Measurements from ENCODE around the gene PAXX. TPM values are rescaled to one million over a fixed set of nuclear protein-coding genes. Genes with fewer than 3 reads are reported as not detected.
"Not testable (repeated sequence)": the region's sequence is repeated elsewhere in the genome, so short reads cannot be mapped to it uniquely, and the experiment has no call there.

PAXX gene
- total RNA-seq, 1 experiment from 2014 or later: 45.7 TPM

DNA sequence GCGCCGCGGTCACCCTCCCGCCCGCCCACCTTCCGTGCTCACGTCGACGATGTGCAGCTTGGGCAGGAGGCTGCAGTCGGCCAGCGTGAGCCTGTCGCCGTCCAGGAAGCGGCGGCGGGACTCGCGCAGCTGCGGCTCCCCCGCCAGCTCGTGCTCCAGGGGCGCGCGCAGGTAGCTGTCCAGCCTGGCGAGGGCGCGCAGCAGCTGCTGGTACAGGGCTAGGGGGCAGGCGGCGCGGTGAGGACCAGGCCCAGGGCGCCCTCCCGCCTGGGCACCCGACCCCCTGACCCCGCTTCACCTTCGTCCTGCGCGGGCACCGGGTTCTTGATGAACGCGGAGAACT is 2.6 kb downstream of the PAXX start:
- H3K4me3 ChIP-seq (ENCODE audit: insufficient read depth, low read depth, low read length): no peak overlapping the region

DNA sequence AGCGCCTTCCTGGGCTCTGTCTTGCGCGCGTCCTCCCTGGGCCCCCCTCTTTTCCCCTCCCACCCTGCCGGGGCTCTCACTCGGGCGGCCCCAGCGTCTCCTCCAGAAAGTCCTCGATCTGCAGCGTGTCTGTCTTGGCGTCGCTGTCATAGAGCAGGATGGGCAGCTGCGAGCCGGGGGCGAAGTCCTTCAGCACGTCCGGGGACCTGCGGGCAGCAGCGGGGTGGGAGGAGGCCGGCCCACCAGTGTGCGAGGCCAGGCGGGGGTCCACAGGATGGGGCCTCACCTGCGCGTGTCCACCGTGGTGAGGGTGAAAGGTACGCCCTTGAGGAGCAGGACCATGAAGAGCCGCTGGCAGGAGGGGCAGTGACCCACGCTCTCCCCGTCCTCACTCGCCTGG is 3.1 kb downstream of the PAXX start:
- peaks cover 2% of the 10 kb centered on the region for H3K36me3 ChIP-seq (replicated peaks; ENCODE audit: control insufficient read depth, insufficient read depth, low read length)
- no peak for DNase-seq
- no peak overlapping the region for H3K4me3 ChIP-seq (ENCODE audit: insufficient read depth, low read depth, low read length)
- peaks cover 4% of the 10 kb centered on the region for H3K27me3 ChIP-seq (ENCODE audit: control insufficient read depth, insufficient read depth, low read length)

More for the DNA sequence above, 2.6 kb downstream of the PAXX start:
- peaks cover 4% of the 10 kb centered on the region for H3K27me3 ChIP-seq (ENCODE audit: control insufficient read depth, insufficient read depth, low read length)
- peaks cover 2% of the 10 kb centered on the region for H3K36me3 ChIP-seq (replicated peaks; ENCODE audit: control insufficient read depth, insufficient read depth, low read length)
- DNase-seq: no peak

DNA sequence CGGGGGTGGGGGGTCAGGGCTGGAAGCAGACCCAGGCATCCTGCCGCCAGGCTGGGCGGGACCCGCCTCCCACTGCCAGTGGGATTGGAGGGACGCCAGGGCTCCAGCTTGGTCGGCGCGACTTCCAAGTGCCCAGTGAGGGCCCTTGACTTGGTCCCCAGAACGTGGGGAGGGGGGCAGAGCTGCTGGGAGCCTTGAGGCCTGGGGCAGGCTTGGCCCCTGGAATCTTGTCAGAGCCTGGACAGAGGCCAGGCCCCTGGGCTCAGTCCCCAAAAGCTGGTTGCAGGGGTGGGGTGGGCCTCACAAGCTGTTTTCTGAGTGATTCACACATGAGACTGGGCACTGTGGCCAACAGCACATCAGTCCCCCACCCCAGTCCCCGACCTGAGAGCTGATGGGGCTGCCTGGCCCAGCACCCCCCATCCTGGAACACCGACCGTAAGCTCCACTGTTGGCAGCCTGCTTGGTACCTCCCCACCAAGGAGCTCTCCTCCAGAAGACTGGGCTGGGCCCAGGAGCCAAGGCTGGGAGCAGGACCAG is 3.6 kb downstream of the PAXX start:
- H3K27me3 ChIP-seq (ENCODE audit: control insufficient read depth, insufficient read depth, low read length): peaks cover 4% of the 10 kb centered on the region
- peaks cover 2% of the 10 kb centered on the region for H3K36me3 ChIP-seq (replicated peaks; ENCODE audit: control insufficient read depth, insufficient read depth, low read length)
- H3K4me3 ChIP-seq (ENCODE audit: insufficient read depth, low read depth, low read length): no peak overlapping the region; the same call in 1 of the 2 replicates
- no peak for DNase-seq

DNA sequence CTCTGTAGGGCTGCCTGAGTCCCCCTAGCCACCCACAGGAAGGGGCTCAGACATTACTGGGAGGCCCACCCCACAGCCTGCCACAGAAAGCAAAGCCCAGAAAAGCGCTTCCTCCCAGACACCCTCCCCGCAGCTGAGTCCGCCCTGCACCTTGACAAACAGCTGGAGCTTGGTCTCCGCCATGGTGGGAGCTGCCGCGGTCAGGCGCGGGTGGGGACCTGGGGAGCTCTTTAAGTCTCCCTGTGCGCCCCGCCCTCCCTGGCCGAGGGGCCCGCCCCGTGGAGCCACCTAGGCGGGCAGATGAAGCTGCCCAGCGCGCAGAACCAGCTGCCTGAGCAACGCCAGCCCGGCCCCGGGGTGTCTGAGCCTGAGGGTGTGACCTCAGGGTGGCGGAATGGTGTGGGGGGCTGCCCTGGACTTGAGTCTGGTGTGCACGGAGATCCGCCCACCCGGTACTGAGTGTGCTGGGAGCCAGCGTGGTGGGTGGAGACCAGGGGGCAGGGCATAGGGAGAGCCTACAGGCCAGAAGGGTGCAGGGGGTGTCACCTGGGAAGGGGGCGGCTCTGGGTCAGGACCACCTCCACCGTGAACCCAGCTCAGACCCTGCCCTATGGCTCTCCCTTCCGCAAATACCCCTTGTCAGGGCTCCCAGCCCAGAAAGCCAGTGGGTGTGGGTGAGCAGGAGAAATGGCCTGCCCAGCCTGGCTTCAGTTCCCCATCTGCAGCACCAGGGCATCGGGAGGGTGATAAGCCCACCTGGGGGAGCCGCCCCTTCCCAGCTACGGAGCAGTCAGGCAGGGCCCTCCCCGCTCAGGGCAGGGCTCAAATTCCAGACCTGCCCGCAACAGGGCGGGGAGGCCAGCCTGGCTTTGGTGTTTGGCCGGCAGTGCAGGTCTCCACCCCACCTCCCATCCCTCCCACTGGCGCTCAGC is 4.4 kb downstream of the PAXX start, which contains the start of gene CLIC3:
TSS of gene CLIC3 (minus strand) at position 208 of the 932 bp plus-strand sequence. CDS start at position 183, 25 bp downstream.
- peak; percentile 95 for DNase-seq
- Histone ChIP-seq H3K36me3 (replicated peaks; ENCODE audit: control insufficient read depth, insufficient read depth, low read length) (peaks cover 2% of the 10 kb centered on the region), H3K4me3 (ENCODE audit: insufficient read depth, low read depth, low read length) (peak within 1 kb of the TSS; percentile 28; the same call in 1 of the 2 replicates), H3K27me3 (ENCODE audit: control insufficient read depth, insufficient read depth, low read length) (no peaks in the 10 kb centered on the region)

DNA sequence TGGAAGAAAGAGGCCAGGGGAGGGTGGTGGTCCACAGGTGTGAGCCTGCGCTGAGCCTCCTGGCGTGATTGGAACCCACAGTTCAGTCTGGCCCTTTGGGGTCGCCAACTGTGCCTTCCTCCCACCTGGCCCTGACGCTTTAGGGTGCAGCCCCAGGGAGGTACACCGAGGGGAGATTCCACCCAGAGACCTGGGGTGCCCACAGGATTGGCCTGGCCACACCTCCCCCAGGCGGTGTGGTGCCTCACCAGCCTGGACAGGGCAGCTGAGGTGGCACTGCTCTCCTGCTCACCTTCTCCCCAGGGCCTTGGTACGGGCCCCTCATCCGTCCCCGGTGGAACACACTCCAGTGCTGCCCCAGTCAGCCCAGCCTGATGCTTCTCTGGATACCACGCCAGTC is 5.1 kb downstream of the PAXX start:
- H3K36me3 ChIP-seq (replicated peaks; ENCODE audit: control insufficient read depth, insufficient read depth, low read length): peaks cover 2% of the 10 kb centered on the region
- no peak for DNase-seq
- H3K27me3 ChIP-seq (ENCODE audit: control insufficient read depth, insufficient read depth, low read length): no peaks in the 10 kb centered on the region
- H3K4me3 ChIP-seq (ENCODE audit: insufficient read depth, low read depth, low read length): no peak overlapping the region; the same call in 1 of the 2 replicates

DNA sequence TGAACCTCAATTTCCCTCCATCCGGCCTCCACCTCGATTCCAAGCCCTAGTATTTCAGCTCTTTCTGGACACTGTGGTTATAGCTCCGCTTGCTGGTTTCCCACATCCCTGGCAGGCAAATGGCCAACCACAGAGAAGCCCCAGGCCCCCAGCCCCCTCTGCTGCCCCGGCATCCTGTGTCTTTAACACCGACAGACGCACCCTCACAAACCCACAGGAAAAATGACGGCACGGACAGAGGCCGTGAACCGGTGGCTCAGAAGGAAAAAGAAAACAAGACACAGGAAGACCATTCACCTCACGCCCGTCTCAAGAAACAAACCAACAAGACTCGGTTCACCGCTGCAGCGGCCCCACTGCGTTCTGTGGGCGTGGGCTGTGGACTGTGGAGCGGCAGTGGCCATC is 5.6 kb downstream of the PAXX start:
- DNase-seq: no peak
- Histone ChIP-seq H3K4me3 (ENCODE audit: insufficient read depth, low read depth, low read length) (no peak overlapping the region), H3K27me3 (ENCODE audit: control insufficient read depth, insufficient read depth, low read length) (no peaks in the 10 kb centered on the region), H3K36me3 (replicated peaks; ENCODE audit: control insufficient read depth, insufficient read depth, low read length) (peaks cover 2% of the 10 kb centered on the region)

DNA sequence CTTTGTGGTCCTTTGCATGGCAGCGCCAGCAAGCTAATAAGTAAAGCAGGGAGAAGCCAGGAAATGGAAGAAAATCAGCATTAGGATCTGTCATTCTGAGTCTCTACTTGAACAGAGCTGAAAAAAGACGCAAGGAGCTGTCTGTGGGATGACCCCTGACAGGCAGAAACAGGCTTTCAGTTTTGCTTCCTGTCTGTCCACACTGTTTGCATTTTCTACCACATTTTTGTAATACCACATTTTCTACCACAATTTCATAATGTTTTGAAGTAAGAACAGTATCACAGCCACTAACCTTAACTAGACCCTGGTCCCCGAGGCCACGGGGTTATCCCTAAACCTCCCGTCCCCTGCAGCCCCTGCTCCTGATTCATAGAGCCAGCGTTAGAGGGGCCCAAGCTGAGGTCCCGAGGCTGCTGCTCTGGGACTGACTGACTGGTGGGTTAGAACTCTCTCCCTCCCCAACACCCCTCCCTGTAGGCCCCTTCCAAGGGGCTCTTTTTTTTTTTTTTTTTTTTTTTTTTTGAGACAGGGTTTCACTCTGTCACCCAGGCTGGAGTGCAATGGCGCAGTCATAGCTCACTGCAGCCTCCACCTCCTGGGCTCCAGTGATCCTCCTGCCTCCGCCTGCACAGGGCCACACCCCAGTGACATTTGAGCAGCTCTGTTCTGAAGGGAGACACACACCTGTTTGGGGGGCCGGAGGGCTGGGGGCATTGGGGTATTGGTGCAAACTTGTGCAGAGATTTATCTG is 8.1 kb downstream of the PAXX start:
- Histone ChIP-seq H3K36me3 (replicated peaks; ENCODE audit: control insufficient read depth, insufficient read depth, low read length) (no peaks in the 10 kb centered on the region), H3K27me3 (ENCODE audit: control insufficient read depth, insufficient read depth, low read length) (no peaks in the 10 kb centered on the region), H3K4me3 (ENCODE audit: insufficient read depth, low read depth, low read length) (no peak overlapping the region)
- DNase-seq: no peak

DNA sequence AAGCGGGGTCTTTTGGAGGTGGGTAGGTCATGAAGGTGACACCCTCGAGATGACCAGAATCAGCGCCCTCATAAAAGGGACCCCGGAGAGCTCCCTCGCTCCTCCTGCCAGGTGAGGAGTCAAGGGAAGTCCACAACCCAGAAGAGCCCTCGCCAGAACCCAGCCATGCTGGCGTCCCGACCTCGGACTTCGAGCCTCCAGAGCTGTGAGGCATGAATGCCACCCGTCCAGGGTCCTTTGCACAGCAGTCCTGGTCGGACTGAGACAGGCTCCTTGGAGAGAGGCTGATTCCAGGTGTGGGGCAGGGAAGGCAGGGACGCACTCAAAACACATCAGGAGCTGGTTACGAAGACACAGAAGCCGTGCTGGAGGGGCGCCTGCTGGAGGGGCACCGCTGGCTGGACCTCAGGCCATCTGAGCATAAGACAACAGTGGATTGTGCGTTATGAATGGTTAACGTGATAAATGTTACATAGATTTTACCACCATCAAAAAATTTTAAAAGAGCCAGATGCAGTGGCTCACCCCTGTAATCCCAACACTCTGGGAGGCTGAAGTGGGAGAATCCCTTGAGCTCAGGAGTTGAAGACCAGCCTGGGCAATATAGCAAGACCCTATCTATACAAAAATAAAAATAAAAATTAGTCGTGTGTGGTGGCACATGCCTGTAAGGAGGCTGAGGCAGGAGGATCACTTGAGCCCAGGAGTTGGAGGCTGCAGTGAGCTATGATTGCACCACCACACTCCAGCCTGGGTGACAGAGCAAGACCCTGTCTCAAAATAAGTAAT is 9.8 kb downstream of the PAXX start:
- no peaks in the 10 kb centered on the region for H3K36me3 ChIP-seq (replicated peaks; ENCODE audit: control insufficient read depth, insufficient read depth, low read length)
- H3K27me3 ChIP-seq (ENCODE audit: control insufficient read depth, insufficient read depth, low read length): no peaks in the 10 kb centered on the region
- no peak for DNase-seq
- no peak overlapping the region for H3K4me3 ChIP-seq (ENCODE audit: insufficient read depth, low read depth, low read length)

DNA sequence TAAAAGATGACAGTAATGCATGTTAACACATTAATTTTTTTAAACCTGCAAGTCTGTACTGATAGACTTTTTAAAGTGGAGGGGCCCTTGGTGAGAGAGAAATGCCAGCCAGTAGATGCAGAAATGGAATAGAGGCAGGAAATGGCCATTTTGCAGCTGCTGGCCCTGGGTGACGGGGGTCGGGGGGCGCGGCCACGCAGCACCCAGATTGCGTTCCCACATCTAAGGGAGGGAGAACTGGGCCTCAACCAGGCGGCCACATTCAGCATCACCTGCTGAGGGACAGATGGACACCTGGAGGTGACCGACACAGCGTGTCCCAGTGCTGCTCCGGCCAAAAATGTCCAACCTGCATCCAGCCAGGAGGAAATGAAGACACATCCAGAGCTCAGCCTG is 10.4 kb downstream of the PAXX start:
- Histone ChIP-seq H3K27me3 (ENCODE audit: control insufficient read depth, insufficient read depth, low read length) (no peaks in the 10 kb centered on the region), H3K4me3 (ENCODE audit: insufficient read depth, low read depth, low read length) (no peak overlapping the region), H3K36me3 (replicated peaks; ENCODE audit: control insufficient read depth, insufficient read depth, low read length) (no peaks in the 10 kb centered on the region)
- DNase-seq: no peak

DNA sequence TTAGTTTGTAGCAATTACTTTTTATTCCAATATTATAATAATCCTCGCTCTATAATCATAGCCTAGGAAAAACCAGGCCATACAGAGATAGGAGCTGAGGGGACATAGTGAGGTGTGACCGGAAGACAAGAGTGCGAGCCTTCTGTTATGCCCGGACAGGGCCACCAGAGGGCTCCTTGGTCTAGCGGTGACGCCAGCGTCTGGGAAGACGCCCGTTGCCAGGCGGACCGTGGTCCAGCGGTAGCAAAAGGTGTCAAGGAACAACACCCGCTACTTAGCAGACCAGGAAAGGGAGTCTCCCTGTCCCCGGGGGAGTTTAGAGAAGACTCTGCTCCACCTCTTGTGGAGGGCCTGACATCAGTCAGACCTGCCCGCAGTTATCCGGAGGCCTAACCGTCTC is 12.1 kb downstream of the PAXX start:
- not testable (repeated sequence) for H3K27me3 ChIP-seq (ENCODE audit: control insufficient read depth, insufficient read depth, low read length); H3K36me3 ChIP-seq (replicated peaks; ENCODE audit: control insufficient read depth, insufficient read depth, low read length); DNase-seq; H3K4me3 ChIP-seq (ENCODE audit: insufficient read depth, low read depth, low read length)

DNA sequence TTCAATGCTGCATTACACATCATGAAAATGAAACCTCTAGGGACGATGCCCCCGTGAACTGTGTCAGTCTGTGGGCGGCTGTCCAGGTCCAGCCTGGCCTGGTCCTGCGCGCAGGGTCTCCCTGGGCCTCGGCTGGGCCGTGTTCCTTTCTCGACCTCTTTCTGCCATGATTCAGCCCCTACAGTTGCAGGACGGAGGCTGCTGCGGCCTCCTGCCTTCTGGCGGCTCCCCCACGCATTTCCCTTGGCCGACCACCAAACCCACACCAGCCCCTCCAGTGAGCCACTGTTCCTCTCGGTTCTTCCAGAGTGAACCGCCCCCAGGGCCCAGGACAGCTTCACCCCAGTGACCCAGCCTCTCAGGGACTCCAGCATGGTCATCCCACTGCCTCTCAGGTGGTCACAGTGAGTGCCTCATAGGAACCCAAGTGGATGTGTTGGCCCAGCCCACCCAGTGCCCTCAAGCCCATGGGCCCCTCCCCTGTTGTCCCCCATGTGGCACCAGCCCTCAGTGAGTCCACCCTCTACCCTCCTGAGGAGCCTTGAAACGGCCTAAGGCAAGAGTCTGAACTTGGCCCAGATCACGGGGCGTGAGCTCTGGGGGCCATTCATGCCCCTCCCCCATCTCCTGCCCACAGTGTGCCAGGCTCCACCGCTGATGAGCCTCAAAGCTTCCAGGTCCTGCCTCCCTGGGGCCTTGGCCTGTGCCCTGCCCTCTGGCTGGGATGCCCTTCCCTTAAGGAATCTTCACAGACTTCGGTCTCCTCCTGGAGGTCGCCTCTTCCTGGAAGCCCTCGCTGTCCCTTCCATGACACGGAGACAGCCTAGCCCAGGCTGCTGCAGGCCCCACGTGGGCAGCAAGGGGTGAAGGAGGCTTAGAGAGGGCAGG is 14.1 kb downstream of the PAXX start:
- no peak for DNase-seq
- Histone ChIP-seq H3K4me3 (ENCODE audit: insufficient read depth, low read depth, low read length) (no peak overlapping the region), H3K36me3 (replicated peaks; ENCODE audit: control insufficient read depth, insufficient read depth, low read length) (no peaks in the 10 kb centered on the region), H3K27me3 (ENCODE audit: control insufficient read depth, insufficient read depth, low read length) (no peaks in the 10 kb centered on the region)

DNA sequence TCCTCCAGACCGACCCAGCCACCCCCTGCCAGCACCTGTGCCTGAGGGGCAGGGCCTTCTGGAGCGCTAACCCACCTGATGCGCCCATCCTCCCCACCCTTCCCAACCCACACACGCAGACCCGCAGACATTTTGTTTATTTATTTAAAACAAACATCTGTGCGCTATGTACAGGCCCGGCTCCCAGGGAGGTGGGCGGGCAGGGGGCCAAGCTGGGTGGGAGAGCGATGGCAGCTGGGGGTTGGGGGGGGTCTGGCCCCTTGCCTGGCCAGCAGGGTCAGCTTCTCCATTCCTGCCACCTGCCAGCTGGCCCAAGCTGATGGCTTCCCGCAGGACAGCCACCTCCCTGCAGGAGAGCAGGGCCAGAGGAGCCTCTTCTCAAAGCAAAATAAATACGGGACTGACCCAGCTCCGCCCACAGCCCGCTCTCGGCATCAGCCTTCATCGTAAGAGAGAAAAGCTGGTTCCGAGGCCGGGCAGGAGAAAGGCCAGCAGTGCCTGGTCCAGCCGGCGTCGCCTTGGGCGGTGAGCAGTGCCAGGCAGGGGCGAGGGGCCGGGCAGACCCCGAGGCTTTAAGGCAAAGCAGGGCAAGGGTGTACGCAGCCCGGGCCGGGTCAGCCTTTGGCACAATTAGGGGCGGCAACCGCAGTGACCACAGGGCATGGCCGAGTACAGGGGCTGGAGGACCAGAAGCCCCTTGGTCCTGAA is 15.0 kb downstream of the PAXX start:
- H3K4me3 ChIP-seq (ENCODE audit: insufficient read depth, low read depth, low read length): no peak overlapping the region
- H3K36me3 ChIP-seq (replicated peaks; ENCODE audit: control insufficient read depth, insufficient read depth, low read length): no peaks in the 10 kb centered on the region
- no peaks in the 10 kb centered on the region for H3K27me3 ChIP-seq (ENCODE audit: control insufficient read depth, insufficient read depth, low read length)
- no peak for DNase-seq

DNA sequence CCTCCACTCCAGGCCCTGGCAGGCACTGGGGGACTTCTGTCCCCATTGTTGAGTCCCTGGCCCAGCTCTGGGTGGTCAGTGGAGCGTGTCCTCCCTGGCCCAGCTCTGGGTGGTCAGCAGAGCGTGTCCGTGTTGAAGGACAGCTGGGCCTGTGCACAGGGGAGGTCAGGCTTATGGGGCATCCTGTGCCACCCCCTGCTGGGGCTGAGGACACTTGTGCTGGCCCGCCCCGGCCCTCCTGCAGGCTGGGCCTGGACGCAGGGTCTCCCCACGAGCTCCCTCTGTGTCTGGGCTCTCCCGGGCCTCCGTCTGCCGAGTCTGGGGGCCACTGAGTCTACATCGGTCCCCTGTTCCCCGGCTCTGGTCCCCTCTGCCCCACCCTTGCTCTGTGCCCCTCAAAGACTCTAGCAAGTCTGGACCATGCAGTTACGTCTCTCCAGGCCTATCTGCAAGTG is 15.6 kb downstream of the PAXX start:
- no peak for DNase-seq
- no peak overlapping the region for H3K4me3 ChIP-seq (ENCODE audit: insufficient read depth, low read depth, low read length)
- no peaks in the 10 kb centered on the region for H3K36me3 ChIP-seq (replicated peaks; ENCODE audit: control insufficient read depth, insufficient read depth, low read length)
- H3K27me3 ChIP-seq (ENCODE audit: control insufficient read depth, insufficient read depth, low read length): no peaks in the 10 kb centered on the region; the same call in 1 of the 2 replicates

Measured in H7 (cell line).